ENCODE results near the gene PLSCR1. TPM values are rescaled to one million over a fixed set of nuclear protein-coding genes. Genes with fewer than 3 reads are reported as not detected.

The PLSCR1 gene
- total and polyA plus RNA-seq, 5 donors from 2014 or later = 7.2 to 20.7 (median 17.0) TPM

GRCh38 chr3:146577662-146578061 is 33.3 kb upstream of the PLSCR1 start:
- Histone ChIP-seq H3K36me3 (ENCODE audit: control insufficient read depth, insufficient read depth, low read length) (no peaks in the 10 kb centered on the region), H3K9me3 (ENCODE audit: control insufficient read depth in 2 of 2, low read length in 2 of 2) (no peaks in the 10 kb centered on the region), H3K4me1 (ENCODE audit: control insufficient read depth, insufficient read depth, low read length, poor library complexity, severe bottlenecking) (no peaks in the 10 kb centered on the region), H3K4me3 (ENCODE audit: low read depth, low read length) (no peak overlapping the region), H3K27ac (ENCODE audit: insufficient read depth, low read length, poor library complexity, severe bottlenecking) (no peak overlapping the region), H3K27me3 (ENCODE audit: control insufficient read depth, insufficient read depth, low read length) (no peaks in the 10 kb centered on the region)
- no peak overlapping the region for H3K4me3 Mint-ChIP-seq
- ATAC-seq (ENCODE audit: low read depth in 2 of 2) (no peak), DNase-seq (peak in 2 of 3 donors; percentile 34 to 57)
- H3K27me3 Mint-ChIP-seq = peaks cover 8% of the 10 kb centered on the region
- H3K36me3 Mint-ChIP-seq = no peaks in the 10 kb centered on the region
- no peaks in the 10 kb centered on the region for H3K4me1 Mint-ChIP-seq
- peaks cover 0 to under 1% (median 0%) of the 10 kb centered on the region in 7 donors for H3K9me3 Mint-ChIP-seq
- no peak overlapping the region for H3K27ac Mint-ChIP-seq

DNA sequence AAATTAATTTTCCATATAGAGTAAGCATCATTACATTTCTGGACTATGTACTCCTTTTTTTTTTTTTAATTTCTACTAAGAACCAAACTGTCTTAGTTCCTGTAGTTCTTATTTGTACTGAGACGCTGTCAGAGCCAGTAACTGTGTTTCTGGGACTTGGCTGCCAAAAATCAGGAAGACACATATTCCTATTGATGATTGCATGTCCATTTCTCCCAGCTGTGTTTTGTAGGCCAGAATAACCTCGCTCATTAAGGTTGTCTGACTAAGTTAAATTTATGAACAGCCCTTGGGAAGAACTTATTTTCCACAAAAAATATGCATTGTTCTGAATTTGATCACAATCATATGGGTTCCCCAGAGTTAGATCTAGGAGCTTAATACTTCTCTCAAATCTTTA is 31.2 kb upstream of the PLSCR1 start:
- H3K27ac Mint-ChIP-seq = no peak overlapping the region
- no peaks in the 10 kb centered on the region for H3K27me3 ChIP-seq (ENCODE audit: control insufficient read depth, insufficient read depth, low read length)
- H3K36me3 ChIP-seq (ENCODE audit: control insufficient read depth, insufficient read depth, low read length) = no peaks in the 10 kb centered on the region
- no peaks in the 10 kb centered on the region for H3K4me1 Mint-ChIP-seq
- H3K4me3 Mint-ChIP-seq = no peak overlapping the region
- no peak overlapping the region for H3K4me3 ChIP-seq (ENCODE audit: low read depth, low read length)
- DNase-seq = no peak
- H3K9me3 ChIP-seq (ENCODE audit: control insufficient read depth in 2 of 2, low read length in 2 of 2) = no peaks in the 10 kb centered on the region
- no peaks in the 10 kb centered on the region for H3K9me3 Mint-ChIP-seq
- ATAC-seq (ENCODE audit: low read depth in 2 of 2) = no peak
- H3K4me1 ChIP-seq (ENCODE audit: control insufficient read depth, insufficient read depth, low read length, poor library complexity, severe bottlenecking) = no peaks in the 10 kb centered on the region
- no peak overlapping the region for H3K27ac ChIP-seq (ENCODE audit: insufficient read depth, low read length, poor library complexity, severe bottlenecking)
- peaks cover 8% of the 10 kb centered on the region for H3K27me3 Mint-ChIP-seq
- no peaks in the 10 kb centered on the region for H3K36me3 Mint-ChIP-seq

DNA sequence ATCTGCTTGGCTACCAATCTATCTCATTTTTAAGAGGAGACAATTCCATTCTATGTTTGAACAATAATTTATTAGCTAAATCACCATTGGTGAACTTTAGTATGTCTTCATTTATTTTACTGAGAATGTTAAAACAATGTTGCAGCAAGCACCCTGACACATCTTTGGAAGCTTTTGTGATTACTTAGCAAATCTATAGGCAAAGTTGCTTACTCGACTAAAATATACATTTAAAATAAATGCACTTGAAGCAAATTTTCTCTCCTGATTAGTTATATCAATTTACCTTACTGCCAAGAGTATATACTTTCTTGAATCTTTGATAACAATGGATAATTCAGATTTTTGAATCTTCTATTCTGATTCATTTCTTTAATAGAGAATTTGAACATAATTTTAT is 29.8 kb upstream of the PLSCR1 start:
- Mint-ChIP-seq H3K27ac (no peak overlapping the region), H3K36me3 (no peaks in the 10 kb centered on the region), H3K9me3 (no peaks in the 10 kb centered on the region), H3K27me3 (peaks cover 6% of the 10 kb centered on the region), H3K4me3 (no peak overlapping the region), H3K4me1 (no peaks in the 10 kb centered on the region)
- Histone ChIP-seq H3K4me1 (ENCODE audit: control insufficient read depth, insufficient read depth, low read length, poor library complexity, severe bottlenecking) (no peaks in the 10 kb centered on the region), H3K27ac (ENCODE audit: insufficient read depth, low read length, poor library complexity, severe bottlenecking) (no peak overlapping the region), H3K36me3 (ENCODE audit: control insufficient read depth, insufficient read depth, low read length) (no peaks in the 10 kb centered on the region), H3K9me3 (ENCODE audit: control insufficient read depth in 2 of 2, low read length in 2 of 2) (no peaks in the 10 kb centered on the region), H3K4me3 (ENCODE audit: low read depth, low read length) (no peak overlapping the region), H3K27me3 (ENCODE audit: control insufficient read depth, insufficient read depth, low read length) (no peaks in the 10 kb centered on the region)
- ATAC-seq (ENCODE audit: low read depth in 2 of 2) (no peak), DNase-seq (no peak)

DNA sequence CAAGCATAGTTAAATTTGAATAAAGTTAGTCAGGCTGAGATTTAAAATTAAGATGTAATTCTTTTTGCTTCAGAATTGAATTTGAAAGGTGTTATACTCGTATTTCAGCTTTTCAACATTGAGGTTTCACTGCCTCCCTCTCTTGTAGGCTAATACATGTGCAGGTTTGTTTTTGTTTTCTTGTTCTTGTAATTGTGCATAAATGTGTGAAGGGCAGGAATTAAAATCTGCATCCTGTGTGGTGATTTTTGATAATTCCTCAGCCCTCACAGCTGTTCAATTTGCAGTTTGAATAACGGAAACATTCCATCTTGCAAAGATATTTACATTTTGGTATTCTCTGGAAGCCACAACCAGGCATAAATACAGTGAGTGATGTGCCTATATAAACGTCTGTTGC is 24.9 kb upstream of the PLSCR1 start:
- Histone ChIP-seq H3K36me3 (ENCODE audit: control insufficient read depth, insufficient read depth, low read length) (no peaks in the 10 kb centered on the region), H3K27ac (ENCODE audit: insufficient read depth, low read length, poor library complexity, severe bottlenecking) (no peak overlapping the region), H3K9me3 (ENCODE audit: control insufficient read depth in 2 of 2, low read length in 2 of 2) (no peaks in the 10 kb centered on the region), H3K27me3 (ENCODE audit: control insufficient read depth, insufficient read depth, low read length) (no peaks in the 10 kb centered on the region), H3K4me3 (ENCODE audit: low read depth, low read length) (no peak overlapping the region), H3K4me1 (ENCODE audit: control insufficient read depth, insufficient read depth, low read length, poor library complexity, severe bottlenecking) (no peaks in the 10 kb centered on the region)
- ATAC-seq (ENCODE audit: low read depth in 2 of 2) (no peak), DNase-seq (no peak)
- Mint-ChIP-seq H3K4me1 (no peaks in the 10 kb centered on the region), H3K27ac (no peak overlapping the region), H3K9me3 (peaks cover 0 to 2% (median 0%) of the 10 kb centered on the region in 7 donors), H3K4me3 (no peak overlapping the region), H3K27me3 (peaks cover 5% of the 10 kb centered on the region), H3K36me3 (no peaks in the 10 kb centered on the region)

DNA sequence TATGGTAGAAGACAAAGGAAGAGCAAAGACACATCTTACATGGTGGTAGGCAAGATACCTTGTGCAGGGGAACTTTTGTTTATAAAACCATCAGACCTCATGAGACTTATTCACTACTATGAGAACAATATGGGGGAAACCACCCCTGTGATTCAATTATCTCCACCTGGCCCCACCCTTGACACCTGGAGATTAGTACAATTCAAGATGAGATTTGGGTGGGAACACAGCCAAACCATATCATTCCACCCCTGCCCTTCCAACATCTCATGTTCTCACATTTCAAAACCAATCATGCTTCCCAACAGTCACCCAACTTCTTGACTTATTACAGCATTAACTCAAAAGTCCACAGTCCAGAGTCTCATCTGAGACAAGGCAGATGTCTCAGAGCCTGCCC is 21.7 kb upstream of the PLSCR1 start:
- H3K36me3 Mint-ChIP-seq = no peaks in the 10 kb centered on the region
- H3K4me1 Mint-ChIP-seq = no peaks in the 10 kb centered on the region
- H3K9me3 Mint-ChIP-seq = peaks cover 0 to 2% (median 0%) of the 10 kb centered on the region in 7 donors
- H3K27me3 Mint-ChIP-seq = peaks cover 12% of the 10 kb centered on the region
- no peaks in the 10 kb centered on the region for H3K4me1 ChIP-seq (ENCODE audit: control insufficient read depth, insufficient read depth, low read length, poor library complexity, severe bottlenecking)
- H3K36me3 ChIP-seq (ENCODE audit: control insufficient read depth, insufficient read depth, low read length) = no peaks in the 10 kb centered on the region
- H3K9me3 ChIP-seq (ENCODE audit: control insufficient read depth in 2 of 2, low read length in 2 of 2) = no peaks in the 10 kb centered on the region
- H3K27ac ChIP-seq (ENCODE audit: insufficient read depth, low read length, poor library complexity, severe bottlenecking) = no peak overlapping the region
- no peak overlapping the region for H3K4me3 ChIP-seq (ENCODE audit: low read depth, low read length)
- no peak overlapping the region for H3K4me3 Mint-ChIP-seq
- H3K27ac Mint-ChIP-seq = peak overlapping the region in 1 of 3 donors; percentile 43
- H3K27me3 ChIP-seq (ENCODE audit: control insufficient read depth, insufficient read depth, low read length) = no peaks in the 10 kb centered on the region
- ATAC-seq (ENCODE audit: low read depth in 2 of 2) (no peak), DNase-seq (no peak)

- Histone ChIP-seq H3K27ac (ENCODE audit: insufficient read depth, low read length, poor library complexity, severe bottlenecking) (no peak overlapping the region), H3K27me3 (ENCODE audit: control insufficient read depth, insufficient read depth, low read length) (peaks cover 2% of the 10 kb centered on the region), H3K4me1 (ENCODE audit: control insufficient read depth, insufficient read depth, low read length, poor library complexity, severe bottlenecking) (no peaks in the 10 kb centered on the region), H3K36me3 (ENCODE audit: control insufficient read depth, insufficient read depth, low read length) (no peaks in the 10 kb centered on the region), H3K9me3 (ENCODE audit: control insufficient read depth in 2 of 2, low read length in 2 of 2) (no peaks in the 10 kb centered on the region), H3K4me3 (ENCODE audit: low read depth, low read length) (no peak overlapping the region)
- no peak overlapping the region for H3K4me3 Mint-ChIP-seq
- no peaks in the 10 kb centered on the region for H3K36me3 Mint-ChIP-seq
- ATAC-seq (ENCODE audit: low read depth in 2 of 2) = no peak
- H3K27ac Mint-ChIP-seq = no peak overlapping the region
- H3K4me1 Mint-ChIP-seq = no peaks in the 10 kb centered on the region
- DNase-seq = no peak
- H3K9me3 Mint-ChIP-seq = peaks cover 0 to 2% (median 0%) of the 10 kb centered on the region in 7 donors
- H3K27me3 Mint-ChIP-seq = peaks cover 9% of the 10 kb centered on the region
Measured at GRCh38 chr3:146561879-146562278, 17.5 kb upstream of the PLSCR1 start.

GRCh38 chr3:146561463-146561862 is 17.1 kb upstream of the PLSCR1 start:
- no peak for ATAC-seq (ENCODE audit: low read depth in 2 of 2)
- Histone ChIP-seq H3K4me1 (ENCODE audit: control insufficient read depth, insufficient read depth, low read length, poor library complexity, severe bottlenecking) (no peaks in the 10 kb centered on the region), H3K27me3 (ENCODE audit: control insufficient read depth, insufficient read depth, low read length) (peaks cover 2% of the 10 kb centered on the region), H3K36me3 (ENCODE audit: control insufficient read depth, insufficient read depth, low read length) (no peaks in the 10 kb centered on the region), H3K4me3 (ENCODE audit: low read depth, low read length) (no peak overlapping the region), H3K9me3 (ENCODE audit: control insufficient read depth in 2 of 2, low read length in 2 of 2) (no peaks in the 10 kb centered on the region), H3K27ac (ENCODE audit: insufficient read depth, low read length, poor library complexity, severe bottlenecking) (no peak overlapping the region)
- Mint-ChIP-seq H3K9me3 (peaks cover 0 to 2% (median 0%) of the 10 kb centered on the region in 7 donors), H3K36me3 (no peaks in the 10 kb centered on the region), H3K4me3 (no peak overlapping the region), H3K27me3 (peaks cover 9% of the 10 kb centered on the region), H3K4me1 (no peaks in the 10 kb centered on the region), H3K27ac (no peak overlapping the region)
- DNase-seq = no peak

- Mint-ChIP-seq H3K27me3 (peaks cover 9% of the 10 kb centered on the region), H3K9me3 (peaks cover 0 to 1% (median 0%) of the 10 kb centered on the region in 7 donors), H3K4me3 (no peak overlapping the region), H3K27ac (no peak overlapping the region), H3K4me1 (no peaks in the 10 kb centered on the region), H3K36me3 (no peaks in the 10 kb centered on the region)
- Histone ChIP-seq H3K4me1 (ENCODE audit: control insufficient read depth, insufficient read depth, low read length, poor library complexity, severe bottlenecking) (no peaks in the 10 kb centered on the region), H3K27me3 (ENCODE audit: control insufficient read depth, insufficient read depth, low read length) (peaks cover 2% of the 10 kb centered on the region), H3K36me3 (ENCODE audit: control insufficient read depth, insufficient read depth, low read length) (no peaks in the 10 kb centered on the region), H3K9me3 (ENCODE audit: control insufficient read depth in 2 of 2, low read length in 2 of 2) (no peaks in the 10 kb centered on the region), H3K4me3 (ENCODE audit: low read depth, low read length) (no peak overlapping the region), H3K27ac (ENCODE audit: insufficient read depth, low read length, poor library complexity, severe bottlenecking) (no peak overlapping the region)
- no peak for ATAC-seq (ENCODE audit: low read depth in 2 of 2)
- no peak for DNase-seq
Measured at GRCh38 chr3:146560678-146561077, 16.3 kb upstream of the PLSCR1 start.
